ENCODE measurements around the gene WSB2.

GRCh38 chr12:118101051-118101450, 40.1 kb upstream of the WSB2 start:
- no peak for TF ChIP-seq SP1 (IDR thresholded peaks at IDR 0.05)
- no peak for TF ChIP-seq FOXA1 (IDR thresholded peaks at IDR 0.05)
- no peak for TF ChIP-seq CTCF (IDR thresholded peaks at IDR 0.05; ENCODE audit: low read depth, low read length, missing input control)
- TF ChIP-seq TAF1 (conservative IDR thresholded peaks at IDR 0.05) = no peak
- TF ChIP-seq REST (IDR thresholded peaks at IDR 0.05) = no peak
- no peak for TF ChIP-seq ZBTB33 (IDR thresholded peaks at IDR 0.05)
- no peak for TF ChIP-seq NR2F2 (IDR thresholded peaks at IDR 0.05)
- TF ChIP-seq YY1 (IDR thresholded peaks at IDR 0.05) = no peak
- no peak for TF ChIP-seq MAX (IDR thresholded peaks at IDR 0.05)
- no peak for TF ChIP-seq RAD21 (IDR thresholded peaks at IDR 0.05)
- no peak for TF ChIP-seq EGR1 (IDR thresholded peaks at IDR 0.05; ENCODE audit: low read depth in 2 of 2)
- TF ChIP-seq RXRA (IDR thresholded peaks at IDR 0.05) = no peak
- no peak for TF ChIP-seq ATF3 (IDR thresholded peaks at IDR 0.05)
- no peak for TF ChIP-seq GABPA (IDR thresholded peaks at IDR 0.05 in 1 of 2, conservative IDR thresholded peaks at IDR 0.05 in 1 of 2)

Measured in liver (tissue), 3 donors.